SK-N-MC (cell line): ENCODE measurements around the gene ARVCF.

Source experiments
- EZH2 ChIP-seq: fragments of 200-600 bp; sonication (generic); IDR thresholded peaks from one replicate; pipeline ENCODE4 v1.6.1; 2017; ENCODE audit warnings: antibody characterized with exemption
- FOXP2 ChIP-seq: optimal IDR thresholded peaks from 2 replicates; pipeline ENCODE3; 2011; ENCODE audit warnings: mild to moderate bottlenecking, moderate library complexity; ENCODE audit not compliant: insufficient read depth; ENCODE audit errors: extremely low read length, control extremely low read depth
- POLR2AphosphoS5 ChIP-seq: IDR thresholded peaks from 2 replicates; pipeline ENCODE4 v1.6.1; 2012; ENCODE audit warnings: mild to moderate bottlenecking, low read depth, low read length, borderline replicate concordance

GRCh38 chr22:20053407-20054033, 36.9 kb upstream of the ARVCF start:
- TF ChIP-seq POLR2AphosphoS5 (no peak), EZH2 (no peak), FOXP2 (no peak)
